ENCODE measurements around the gene ARPC5. TPM values are rescaled to one million over a fixed set of nuclear protein-coding genes. Genes with fewer than 3 reads are reported as not detected.

Gene ARPC5
- total and polyA plus RNA-seq, 9 of the 15 experiments (the other 6 are each of a cell fraction or from before 2014, with no cell fraction given): 71.8 to 150 (median 91.6) TPM

- no peaks in the 10 kb centered on the region for H3K36me3 ChIP-seq (ENCODE audit: control insufficient read depth, insufficient read depth, low read length)
- H3K27ac ChIP-seq (ENCODE audit: extremely low read depth, low read depth, low read length): no peak overlapping the region
- DNase-seq (ENCODE audit: extremely low read depth in 1 of 4, low spot score in 3 of 4) (no peak), ATAC-seq (no peak), FAIRE-seq (no peak)
- POLR2A ChIA-PET: interaction anchor here (0.6 to 1.2 kb wide), 3 partner anchors 9 to 168 kb away, joined by 3 to 4 read pairs (median 3); no protein-coding TSS in a partner anchor
- no peak overlapping the region for H2AFZ ChIP-seq (ENCODE audit: low read depth, low read length)
- peaks cover 25 to 43% of the 10 kb centered on the region in 2 experiments for H3K27me3 ChIP-seq (ENCODE audit: control insufficient read depth in 2 of 2, insufficient read depth in 2 of 2, low read length in 2 of 2)
- intact Hi-C loops (cut with micrococcal nuclease): no loop called here
- H3K9me1 ChIP-seq (ENCODE audit: control insufficient read depth, insufficient read depth, low read length): no peaks in the 10 kb centered on the region
- no peaks in the 10 kb centered on the region for H3K9me3 ChIP-seq (replicated peaks; ENCODE audit: control insufficient read depth, insufficient read depth, low read depth, low read length)
- CTCF ChIA-PET (ENCODE audit: low intra/inter-chr PET ratio): no interaction called here
- TF ChIP-seq GABPA (tag; conservative IDR thresholded peaks at IDR 0.05; ENCODE audit: low read depth): no peak
- H3K4me2 ChIP-seq (ENCODE audit: insufficient read depth, low read length): no peak overlapping the region
- peaks cover 0 to 4% of the 10 kb centered on the region in 2 experiments; a peak in 2 of 5 replicates for H3K4me1 ChIP-seq (replicated peaks in 1 of 2; ENCODE audit: control insufficient read depth in 2 of 2, insufficient read depth in 2 of 2, low read length in 2 of 2)
- H4K20me1 ChIP-seq (replicated peaks; ENCODE audit: control insufficient read depth, insufficient read depth, low read length): no peaks in the 10 kb centered on the region; the same call in 1 of the 2 replicates
- no peak overlapping the region for H3K9ac ChIP-seq (ENCODE audit: insufficient read depth in 1 of 2, low read depth in 2 of 2, low read length in 2 of 2)
- no peaks in the 10 kb centered on the region for H3K79me2 ChIP-seq (ENCODE audit: control insufficient read depth, insufficient read depth, low read length)
- no TSS peak for BruUV-seq (replicated peaks)
- H3K4me3 ChIP-seq: no peak overlapping the region
- in situ Hi-C loops (cut with MboI): no loop called here
- WGBS (ENCODE audit: insufficient coverage, low coverage, missing lambda C conversion rate): 2% methylated on average over 8 of the region's 8 CpGs
These were observed 48.7 kb downstream of the ARPC5 start for GRCh38 chr1:183586926-183587325.

- Histone ChIP-seq H3K27ac (ENCODE audit: extremely low read depth, low read depth, low read length) (no peak overlapping the region), H3K79me2 (ENCODE audit: control insufficient read depth, insufficient read depth, low read length) (no peaks in the 10 kb centered on the region), H4K20me1 (replicated peaks; ENCODE audit: control insufficient read depth, insufficient read depth, low read length) (no peaks in the 10 kb centered on the region; the same call in 1 of the 2 replicates), H3K4me1 (replicated peaks in 1 of 2; ENCODE audit: control insufficient read depth in 2 of 2, insufficient read depth in 2 of 2, low read length in 2 of 2) (peaks cover 0 to 4% of the 10 kb centered on the region in 2 experiments; a peak in 2 of 5 replicates), H3K9me3 (replicated peaks; ENCODE audit: control insufficient read depth, insufficient read depth, low read depth, low read length) (no peaks in the 10 kb centered on the region), H3K4me3 (no peak overlapping the region), H3K4me2 (ENCODE audit: insufficient read depth, low read length) (no peak overlapping the region), H3K9me1 (ENCODE audit: control insufficient read depth, insufficient read depth, low read length) (no peaks in the 10 kb centered on the region), H3K27me3 (ENCODE audit: control insufficient read depth in 2 of 2, insufficient read depth in 2 of 2, low read length in 2 of 2) (peaks cover 25 to 45% of the 10 kb centered on the region in 2 experiments), H2AFZ (ENCODE audit: low read depth, low read length) (no peak overlapping the region), H3K36me3 (ENCODE audit: control insufficient read depth, insufficient read depth, low read length) (no peaks in the 10 kb centered on the region), H3K9ac (ENCODE audit: insufficient read depth in 1 of 2, low read depth in 2 of 2, low read length in 2 of 2) (no peak overlapping the region)
- ChIA-PET CTCF (ENCODE audit: low intra/inter-chr PET ratio) (no interaction called here), POLR2A (interaction anchor here (1.2 to 1.7 kb wide), 2 partner anchors 13 to 14 kb away, joined by 4 read pairs; no protein-coding TSS in a partner anchor)
- DNase-seq (ENCODE audit: extremely low read depth in 1 of 4, low spot score in 3 of 4): no peak
- in situ Hi-C loops (cut with MboI) (no loop called here), intact Hi-C loops (cut with micrococcal nuclease) (no loop called here)
- no TSS peak for BruUV-seq (replicated peaks)
- 13% methylated on average over 1 of the region's 1 CpG for WGBS (ENCODE audit: insufficient coverage, low coverage, missing lambda C conversion rate)
- no peak for FAIRE-seq
- no peak for ATAC-seq
- no peak for TF ChIP-seq SAFB (IDR thresholded peaks at IDR 0.05; ENCODE audit: borderline replicate concordance, low read depth, low read length)
- TF ChIP-seq E2F1 (CRISPR knock-in tag; IDR thresholded peaks at IDR 0.05): no peak
- TF ChIP-seq ZBTB34 (CRISPR knock-in tag; IDR thresholded peaks at IDR 0.05): no peak
- TF ChIP-seq FUS (optimal IDR thresholded peaks at IDR 0.05; ENCODE audit: low read depth, low read length): no peak
- no peak for TF ChIP-seq PTBP1 (IDR thresholded peaks at IDR 0.05; ENCODE audit: low read depth, low read length)
- no peak for TF ChIP-seq TEAD2 (tag; IDR thresholded peaks at IDR 0.05)
- TF ChIP-seq ZKSCAN1 (IDR thresholded peaks at IDR 0.05; ENCODE audit: low read depth, low read length): no peak
- no peak for TF ChIP-seq THAP7 (CRISPR knock-in tag; IDR thresholded peaks at IDR 0.05)
- TF ChIP-seq TCF7 (IDR thresholded peaks at IDR 0.05; ENCODE audit: borderline replicate concordance): no peak
- no peak for TF ChIP-seq ZNF395 (CRISPR knock-in tag; IDR thresholded peaks at IDR 0.05)
These were observed 49.1 kb downstream of the ARPC5 start for GRCh38 chr1:183586455-183586854.

Measured in K562 (cell line).